DMS79 treated with DMSO at 0.1 percent for 48 hours (cell line): Measurements from ENCODE around the gene DYNC1LI2.
"Not testable (repeated sequence)": the region's sequence is repeated elsewhere in the genome, so short reads cannot be mapped to it uniquely, and the experiment has no call there.

ENCODE experiments used
- DNase-seq: peaks from one replicate; lab custom pipeline; 2025; lab: John Stamatoyannopoulos, UW

The DYNC1LI2 gene

GRCh38 chr16:66696669-66697630 lies 54.5 kb downstream of the DYNC1LI2 start, which contains the start of gene CMTM4:
TSS of gene CMTM4 (minus strand) at chr16:66696743. CDS start at chr16:66696525, 218 bp downstream.
- peak; percentile 26 for DNase-seq

- DNase-seq: peak; percentile 9
These were observed 55.3 kb downstream of the DYNC1LI2 start for GRCh38 chr16:66695935-66696668.

GRCh38 chr16:66695471-66695934 lies 55.9 kb downstream of the DYNC1LI2 start:
- DNase-seq: peak; percentile 5

- DNase-seq: no peak
These were observed 58.3 kb downstream of the DYNC1LI2 start for GRCh38 chr16:66693149-66693548.

- no peak for DNase-seq
These were observed 59.1 kb downstream of the DYNC1LI2 start for GRCh38 chr16:66692341-66692740.

GRCh38 chr16:66691234-66691633 lies 60.2 kb downstream of the DYNC1LI2 start:
- no peak for DNase-seq

- no peak for DNase-seq
These were observed 61.1 kb downstream of the DYNC1LI2 start for GRCh38 chr16:66690106-66690847.

- no peak for DNase-seq
These were observed 62.1 kb downstream of the DYNC1LI2 start for GRCh38 chr16:66689282-66689681.

- no peak for DNase-seq
These were observed 63.3 kb downstream of the DYNC1LI2 start for GRCh38 chr16:66687906-66688625.

GRCh38 chr16:66685501-66686115 lies 65.8 kb downstream of the DYNC1LI2 start:
- DNase-seq: not testable (repeated sequence)

- no peak for DNase-seq
These were observed 69.1 kb downstream of the DYNC1LI2 start for GRCh38 chr16:66682271-66682670.

GRCh38 chr16:66681676-66682075 lies 69.7 kb downstream of the DYNC1LI2 start:
- no peak for DNase-seq

- DNase-seq: no peak
These were observed 73.1 kb downstream of the DYNC1LI2 start for GRCh38 chr16:66678337-66678736.

GRCh38 chr16:66677836-66678235 lies 73.6 kb downstream of the DYNC1LI2 start:
- DNase-seq: no peak

GRCh38 chr16:66677179-66677578 lies 74.2 kb downstream of the DYNC1LI2 start:
- DNase-seq: no peak

- DNase-seq: no peak
These were observed 74.8 kb downstream of the DYNC1LI2 start for GRCh38 chr16:66676599-66676998.

- no peak for DNase-seq
These were observed 77.7 kb downstream of the DYNC1LI2 start for GRCh38 chr16:66673691-66674090.
